Stimulated activated CD4-positive, alpha-beta T cell treated with anti-CD3 and anti-CD28 coated beads, Interleukin-15, amount 100 ng/mL, for 48 hours (primary cell): ENCODE data around the gene RIPOR2.

Source experiments
- DNase-seq, 2 donors: peaks; one replicate each; pipeline ENCODE4 v3.0.0-alpha.2; 2020; ENCODE audit warnings: low read depth in 2 of 2

Gene RIPOR2

GRCh38 chr6:24935366-24936152 lies at the start of gene RIPOR2:
TSS of gene RIPOR2 (minus strand) at chr6:24935960. CDS start at chr6:24935898, 62 bp downstream.
- peak in 1 of 2 donors; percentile 53 for DNase-seq

- DNase-seq: no peak
Observed at GRCh38 chr6:24985323-24985722, 49.6 kb upstream of the RIPOR2 start.

GRCh38 chr6:24982231-24982630 lies 46.5 kb upstream of the RIPOR2 start:
- DNase-seq: no peak

DNA sequence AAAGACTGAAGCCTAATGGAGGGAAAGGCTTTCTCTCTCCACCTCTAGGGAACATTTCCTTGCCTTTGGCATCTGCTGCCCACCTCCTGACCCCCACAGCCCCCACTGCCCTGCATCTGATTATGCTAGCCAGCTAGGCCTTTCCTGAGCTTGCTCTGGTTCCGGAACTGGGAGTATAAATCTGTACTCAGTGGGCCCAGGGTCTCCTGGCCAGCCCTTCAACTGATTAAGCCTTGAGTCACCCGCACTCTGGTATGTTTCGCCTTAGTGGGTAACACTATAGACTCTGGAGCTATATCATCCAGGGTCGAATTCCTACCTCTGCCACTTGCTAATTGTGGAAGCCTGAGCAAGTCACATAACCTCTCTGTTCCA lies 45.6 kb upstream of the RIPOR2 start:
- DNase-seq: no peak

DNA sequence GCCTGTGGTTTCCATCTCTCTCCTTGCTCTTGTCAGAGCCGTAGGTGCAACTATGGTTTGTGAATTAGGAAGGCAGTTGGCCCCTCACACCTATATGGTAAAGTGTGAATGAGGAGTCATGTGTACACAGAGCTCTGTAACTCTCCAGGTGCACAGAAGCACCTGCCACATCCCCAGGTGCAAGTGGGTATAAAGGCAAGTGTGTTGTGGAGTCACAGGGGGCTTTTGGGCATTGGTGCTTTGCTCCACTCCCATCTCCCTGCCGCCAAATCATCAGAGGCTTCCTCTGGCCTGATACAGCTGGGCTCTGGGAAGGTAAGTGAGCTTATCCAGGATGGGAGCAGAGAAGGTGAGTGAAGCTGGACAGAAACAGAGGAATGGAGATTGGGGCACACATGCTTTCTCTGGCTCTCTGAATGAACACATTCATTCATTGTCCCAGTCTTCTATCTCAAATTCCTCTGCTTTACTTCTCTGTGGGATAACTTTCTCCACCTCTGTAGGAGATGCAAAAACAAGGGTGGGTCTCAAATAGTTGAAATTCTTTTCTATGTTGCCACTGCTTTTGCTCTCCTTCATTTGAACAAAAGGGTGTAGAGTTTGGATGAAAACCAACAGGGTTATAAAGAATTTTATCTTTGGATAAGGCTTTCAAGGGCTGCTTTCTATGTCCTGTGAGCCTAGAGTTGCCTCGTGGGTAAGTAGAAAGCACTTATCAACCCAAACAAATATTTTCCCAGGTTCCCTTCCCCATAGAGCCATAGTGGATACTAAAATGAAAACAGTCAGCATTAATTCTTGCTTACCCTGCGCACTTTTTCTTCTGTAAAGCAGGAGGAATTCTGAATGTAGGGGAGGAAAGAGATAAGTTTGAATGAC lies 45.0 kb upstream of the RIPOR2 start:
- no peak for DNase-seq

- DNase-seq: no peak
Observed at GRCh38 chr6:24979176-24979575, 43.4 kb upstream of the RIPOR2 start.

DNA sequence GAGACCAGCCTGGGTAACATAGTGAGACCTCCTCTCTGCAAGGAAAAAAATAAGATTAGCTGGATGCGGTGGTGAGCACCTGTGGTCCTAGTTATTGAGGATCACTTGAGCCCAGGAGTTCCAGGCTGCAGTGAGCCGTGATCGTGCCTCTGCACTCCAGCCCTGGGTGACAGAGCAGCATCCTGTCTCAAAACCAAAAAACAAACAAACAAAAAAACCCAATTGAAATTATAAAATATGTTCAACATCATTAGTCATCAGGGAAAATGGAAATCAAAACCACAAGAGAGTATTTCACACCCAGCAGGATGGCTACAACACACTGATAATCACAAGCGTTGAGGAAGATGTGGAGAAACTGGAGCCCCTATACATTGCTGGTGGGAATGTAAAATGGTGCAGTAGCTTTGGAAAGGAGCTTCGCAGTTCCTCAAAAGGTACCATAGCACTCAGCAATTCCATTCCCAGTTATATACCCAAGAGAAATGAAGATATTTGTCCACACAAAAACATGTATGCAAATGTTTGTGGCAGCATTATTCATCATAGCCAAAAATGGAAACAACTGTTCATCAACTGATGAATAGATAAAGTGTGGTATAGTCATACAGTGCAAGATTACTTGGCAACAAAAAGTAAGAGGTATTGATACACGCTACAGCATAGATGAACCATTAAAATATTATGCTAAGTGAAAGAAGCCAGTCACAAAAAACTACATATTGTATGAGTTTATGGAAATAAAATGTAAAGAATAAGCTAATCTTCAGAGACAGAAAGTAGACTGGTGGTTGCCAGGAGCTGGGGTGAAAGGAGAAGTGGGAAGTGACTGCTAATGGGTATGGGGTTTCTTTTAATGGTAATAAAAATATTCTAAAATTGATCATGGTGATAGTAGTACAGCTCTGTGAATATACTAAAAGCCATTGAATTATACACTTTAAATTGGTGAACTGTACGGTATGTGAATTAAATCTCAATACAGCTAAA lies 38.7 kb upstream of the RIPOR2 start:
- peak; percentile 30 to 44 for DNase-seq

- DNase-seq: no peak
Observed at GRCh38 chr6:24972311-24972958, 36.7 kb upstream of the RIPOR2 start.

- no peak for DNase-seq
Observed at GRCh38 chr6:24971067-24971466, 35.3 kb upstream of the RIPOR2 start.

GRCh38 chr6:24969343-24969860 lies 33.6 kb upstream of the RIPOR2 start:
- DNase-seq: no peak

GRCh38 chr6:24968783-24969182 lies 33.0 kb upstream of the RIPOR2 start:
- DNase-seq: no peak

- DNase-seq: no peak
Observed at GRCh38 chr6:24967211-24967610, 31.5 kb upstream of the RIPOR2 start.

DNA sequence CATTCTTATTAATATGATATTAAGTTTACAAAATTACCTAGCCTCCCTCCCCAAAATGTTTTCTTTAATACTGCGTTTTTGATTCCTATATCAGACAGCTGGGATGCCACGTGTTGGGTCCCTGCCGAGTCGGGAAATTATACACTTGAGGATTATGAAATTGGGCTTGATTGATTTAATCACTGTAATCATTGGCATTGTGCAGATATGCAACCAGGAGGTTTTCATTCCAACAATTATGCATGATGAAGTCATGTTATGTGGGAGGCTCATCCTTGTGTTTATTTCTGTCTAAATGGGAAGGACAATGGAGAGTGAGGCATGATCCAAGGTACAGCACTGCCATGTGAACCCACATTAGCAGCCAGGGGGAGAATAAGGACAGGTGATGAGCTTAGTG lies 30.6 kb upstream of the RIPOR2 start:
- no peak for DNase-seq

GRCh38 chr6:24963887-24964570 lies 28.3 kb upstream of the RIPOR2 start:
- DNase-seq: no peak

DNA sequence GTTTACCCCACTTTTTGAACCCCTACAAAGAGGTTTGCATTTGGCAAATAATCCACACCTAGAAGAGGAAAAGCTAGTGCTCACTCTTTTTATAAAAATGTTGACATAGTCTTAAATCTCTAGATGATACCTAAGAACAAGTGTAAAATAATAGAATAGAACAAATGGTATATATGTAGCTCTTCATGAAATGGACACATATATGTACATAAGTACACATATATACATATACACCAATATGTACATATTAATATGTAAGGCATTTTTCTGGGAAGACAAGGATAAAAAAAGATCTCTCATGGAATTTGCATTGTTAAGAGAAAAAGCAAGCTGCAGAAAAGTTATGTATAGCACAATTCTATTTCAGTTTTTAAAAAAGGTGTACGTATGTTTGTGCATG lies 27.6 kb upstream of the RIPOR2 start:
- no peak for DNase-seq

- DNase-seq: no peak
Observed at GRCh38 chr6:24961852-24962251, 26.1 kb upstream of the RIPOR2 start.

DNA sequence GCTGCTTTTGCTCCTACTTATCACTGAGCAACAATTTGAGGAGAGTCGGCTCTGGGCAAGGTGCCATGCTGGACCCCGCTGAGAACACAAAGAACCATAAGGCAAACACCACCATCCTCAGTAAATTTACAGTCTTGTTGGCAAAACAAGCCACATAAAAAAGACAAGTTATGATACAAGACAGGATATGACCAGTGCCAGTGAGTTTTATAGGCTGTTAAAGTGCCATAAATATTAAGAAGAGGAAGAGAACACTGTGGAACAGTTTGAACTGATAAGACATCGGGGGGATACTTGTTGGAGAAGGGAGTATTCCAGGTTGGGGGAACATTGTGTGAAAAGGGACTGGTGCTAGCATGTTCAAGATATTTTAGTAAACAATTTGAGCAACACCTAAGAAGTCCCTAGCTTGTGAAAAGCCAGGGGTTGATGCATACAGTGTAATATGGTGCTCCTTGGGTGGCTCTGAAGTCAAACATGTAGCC lies 25.3 kb upstream of the RIPOR2 start:
- no peak for DNase-seq

GRCh38 chr6:24959319-24959718 lies 23.6 kb upstream of the RIPOR2 start:
- no peak for DNase-seq

DNA sequence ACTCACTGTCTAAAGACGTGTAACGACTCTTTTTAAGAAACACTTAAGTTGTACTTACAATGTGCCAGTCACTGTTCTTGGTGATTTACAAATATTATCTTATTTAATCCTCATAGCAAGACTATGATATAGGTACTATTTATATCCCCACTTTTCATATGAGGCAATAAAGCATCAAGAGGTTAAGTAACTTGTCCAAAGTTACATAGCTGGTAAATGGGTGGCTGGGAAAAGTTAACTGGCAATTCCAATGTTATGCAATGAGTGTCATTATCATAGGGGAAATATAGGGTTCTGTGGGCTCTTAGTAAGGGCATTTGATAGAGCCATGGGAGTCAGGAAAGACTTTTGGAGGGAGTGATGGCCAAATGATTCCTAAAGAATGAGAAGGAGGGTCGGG lies 21.4 kb upstream of the RIPOR2 start:
- DNase-seq: no peak

DNA sequence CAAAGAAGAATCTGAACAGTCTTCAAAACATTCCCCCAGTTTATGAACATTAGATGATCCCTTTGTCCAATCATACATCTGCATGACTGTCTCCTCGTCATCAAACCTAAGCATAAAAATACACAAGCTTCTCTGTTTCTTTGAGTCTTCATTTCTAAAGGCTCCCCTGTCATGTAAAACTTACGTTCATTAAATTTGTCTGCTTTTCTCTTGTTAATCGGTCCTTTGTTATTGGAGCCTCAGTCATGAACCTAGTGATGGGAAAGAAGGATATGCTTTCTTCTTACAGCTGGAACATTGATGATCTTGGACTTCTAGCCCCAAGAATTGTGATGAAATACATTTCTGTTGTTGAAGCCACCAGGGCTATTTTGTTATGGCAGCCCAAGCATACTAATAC lies 18.0 kb upstream of the RIPOR2 start:
- no peak for DNase-seq
